ENCODE measurements around the gene SULF2.

DNA sequence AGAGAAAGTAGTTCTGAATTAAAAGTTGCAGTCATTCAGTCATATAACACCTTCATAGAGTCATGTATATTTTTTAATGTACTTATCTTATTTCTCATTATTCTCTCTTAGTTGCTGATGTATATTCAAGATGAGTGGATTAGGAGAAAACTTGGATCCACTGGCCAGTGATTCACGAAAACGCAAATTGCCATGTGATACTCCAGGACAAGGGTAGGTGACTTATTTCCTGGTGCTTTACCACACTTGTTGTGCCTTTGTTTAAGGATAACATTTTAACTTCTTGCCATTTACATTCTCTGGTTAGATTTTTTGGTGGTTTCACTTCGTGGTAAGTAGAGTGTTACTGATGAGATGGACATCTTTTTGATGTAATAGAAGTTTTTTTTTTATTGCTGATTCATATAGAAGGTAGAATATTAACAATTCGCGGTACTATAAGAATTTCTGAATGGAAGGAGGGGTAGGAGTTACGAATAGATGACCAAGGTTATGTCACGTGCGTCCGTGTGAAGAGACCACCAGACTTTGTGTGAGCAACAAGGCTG lies 163.1 kb downstream of the SULF2 start:
- TF ChIP-seq ZNF384 (IDR thresholded peaks at IDR 0.05) (no peak), ELF4 (IDR thresholded peaks at IDR 0.05) (no peak), FOXM1 (IDR thresholded peaks at IDR 0.05; ENCODE audit: borderline replicate concordance) (no peak)
